SK-N-MC (cell line): ENCODE results near the gene KIF19.

Experiments used
- DNase-seq: peaks from one replicate; pipeline ENCODE4 v3.0.0-alpha.2; 2011; ENCODE audit warnings: low read depth, low spot score
- H3K27ac ChIP-seq: fragments of 200-600 bp; sonication (generic); 2 replicates; pipeline ENCODE4 v1.5.1; 2016; ENCODE audit warnings: mixed run types
- H3K36me3 ChIP-seq: fragments of 200-600 bp; sonication (generic); 2 replicates; pipeline ENCODE4 v1.6.1; 2017; ENCODE audit warnings: antibody characterized with exemption, low read length, mixed read lengths; ENCODE audit not compliant: insufficient read depth
- H3K4me3 ChIP-seq: fragments of 200-600 bp; sonication (generic); 2 replicates; pipeline ENCODE4 v1.5.1; 2016
- H3K9ac ChIP-seq: fragments of 200-600 bp; sonication (generic); 2 replicates; pipeline ENCODE4 v1.8.0; 2017; ENCODE audit warnings: mixed run types, mixed read lengths; ENCODE audit not compliant: insufficient read length
- H3K9me3 ChIP-seq: fragments of 200-600 bp; sonication (generic); 2 replicates; pipeline ENCODE4 v1.6.1; 2017; ENCODE audit warnings: low read depth, mild to moderate bottlenecking, antibody characterized with exemption, low read length, moderate library complexity, mixed read lengths
- EZH2 ChIP-seq: fragments of 200-600 bp; sonication (generic); IDR thresholded peaks from one replicate; pipeline ENCODE4 v1.6.1; 2017; ENCODE audit warnings: antibody characterized with exemption
- FOXP2 ChIP-seq: optimal IDR thresholded peaks from 2 replicates; pipeline ENCODE3; 2011; ENCODE audit warnings: mild to moderate bottlenecking, moderate library complexity; ENCODE audit not compliant: insufficient read depth; ENCODE audit errors: extremely low read length, control extremely low read depth
- POLR2AphosphoS5 ChIP-seq: IDR thresholded peaks from 2 replicates; pipeline ENCODE4 v1.6.1; 2012; ENCODE audit warnings: mild to moderate bottlenecking, low read depth, low read length, borderline replicate concordance

The KIF19 gene

GRCh38 chr17:74390680-74391653 lies 64.9 kb downstream of the KIF19 start:
- Histone ChIP-seq H3K27ac (no peak overlapping the region), H3K9me3 (no peaks in the 10 kb centered on the region), H3K36me3 (no peaks in the 10 kb centered on the region), H3K9ac (no peak overlapping the region), H3K4me3 (no peak overlapping the region)
- TF ChIP-seq POLR2AphosphoS5 (no peak), EZH2 (no peak), FOXP2 (no peak)
- no peak for DNase-seq

GRCh38 chr17:74391771-74392170 lies 65.7 kb downstream of the KIF19 start:
- DNase-seq, result no peak
- no peaks in the 10 kb centered on the region for H3K36me3 ChIP-seq
- H3K4me3 ChIP-seq, result no peak overlapping the region
- no peak overlapping the region for H3K9ac ChIP-seq
- H3K27ac ChIP-seq, result no peak overlapping the region
- TF ChIP-seq FOXP2 (no peak), EZH2 (no peak), POLR2AphosphoS5 (no peak)
- H3K9me3 ChIP-seq, result no peaks in the 10 kb centered on the region

DNA sequence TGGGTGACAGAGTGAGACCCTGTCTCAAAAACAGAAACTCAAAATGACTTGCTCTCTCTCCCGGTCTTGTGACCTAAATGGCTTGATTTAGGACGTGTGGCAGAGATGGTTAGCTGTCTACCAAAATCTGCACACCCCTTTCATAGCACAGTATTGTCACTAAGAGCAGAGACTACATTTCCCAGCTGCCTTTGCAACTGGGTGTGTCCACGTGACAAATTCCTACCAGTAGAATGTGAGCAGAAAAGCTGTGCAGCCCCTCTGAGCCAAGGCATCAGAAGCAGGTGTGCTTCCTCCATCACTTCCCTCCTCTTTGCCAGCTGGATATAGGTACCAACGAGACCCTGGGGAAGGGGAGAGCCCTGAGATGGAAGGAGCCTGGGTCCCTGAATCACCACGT lies 66.8 kb downstream of the KIF19 start:
- TF ChIP-seq POLR2AphosphoS5, result no peak
- TF ChIP-seq FOXP2, result no peak
- no peak for TF ChIP-seq EZH2
- H3K4me3 ChIP-seq, result no peak overlapping the region
- no peak overlapping the region for H3K9ac ChIP-seq
- no peaks in the 10 kb centered on the region for H3K9me3 ChIP-seq
- H3K27ac ChIP-seq, result no peak overlapping the region
- DNase-seq, result no peak
- H3K36me3 ChIP-seq, result no peaks in the 10 kb centered on the region

DNA sequence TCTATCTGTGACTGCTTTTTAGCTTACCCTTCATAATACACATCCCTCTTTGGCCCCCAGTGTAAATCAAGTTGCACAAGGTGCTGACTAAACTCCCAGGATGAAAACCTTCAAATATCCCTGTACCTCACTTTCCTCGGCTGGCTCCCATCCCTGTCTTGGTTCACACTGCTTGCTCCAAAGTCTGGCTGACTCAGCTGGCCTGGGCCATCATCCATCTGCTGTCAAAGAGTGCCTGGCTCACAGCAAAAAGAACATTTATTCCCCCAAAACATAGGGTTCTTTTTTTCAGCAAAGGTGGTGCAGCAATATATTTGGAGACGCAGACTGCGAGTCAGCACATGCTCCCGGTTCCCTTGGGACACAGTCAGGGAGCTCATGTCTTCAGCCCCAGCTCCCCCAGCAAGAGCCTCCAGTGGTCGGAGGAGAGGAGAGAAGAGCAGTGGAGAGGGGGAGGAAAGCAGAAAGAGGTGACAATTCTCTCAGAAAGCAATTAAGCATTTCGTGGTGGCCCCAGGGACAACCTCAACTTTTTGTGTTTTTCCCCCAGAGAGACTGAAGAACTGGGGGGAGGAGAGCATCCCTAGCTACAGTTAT lies 67.4 kb downstream of the KIF19 start:
- no peak for DNase-seq
- Histone ChIP-seq H3K4me3 (no peak overlapping the region), H3K27ac (no peak overlapping the region), H3K9me3 (no peaks in the 10 kb centered on the region), H3K36me3 (no peaks in the 10 kb centered on the region), H3K9ac (no peak overlapping the region)
- TF ChIP-seq POLR2AphosphoS5, result no peak

DNA sequence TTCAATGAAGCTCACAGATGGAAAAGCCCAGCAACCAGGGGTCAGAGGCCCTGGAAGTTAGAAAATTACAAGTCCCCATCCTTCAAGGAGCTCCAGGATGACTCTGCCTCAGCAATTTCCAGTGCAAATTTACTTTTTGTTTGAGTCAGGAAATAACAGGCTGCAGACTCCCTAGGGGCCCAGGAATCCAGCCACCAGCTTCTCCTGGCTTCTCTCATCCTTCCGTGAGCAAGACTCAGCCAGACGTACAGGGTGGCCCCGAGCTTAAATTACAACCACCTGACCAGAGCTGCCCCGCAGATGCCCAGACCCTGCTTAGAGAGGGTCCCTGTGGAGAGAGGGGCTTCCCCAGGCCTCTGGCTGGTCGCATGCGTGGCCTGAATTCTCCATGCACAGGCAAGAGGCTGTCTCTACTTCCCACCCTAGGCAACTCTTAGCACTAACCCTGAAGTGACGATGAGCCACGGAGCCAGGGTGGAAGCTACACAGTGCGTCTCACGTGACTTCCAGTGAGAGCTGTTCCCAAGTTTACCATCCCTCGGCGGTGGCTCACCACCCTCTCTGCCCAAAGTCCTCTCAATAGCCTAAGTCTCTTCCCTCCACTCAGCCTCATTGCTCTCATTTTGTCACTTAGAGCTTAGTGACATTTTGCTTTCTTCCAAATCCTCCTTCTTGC lies 68.4 kb downstream of the KIF19 start:
- no peak overlapping the region for H3K27ac ChIP-seq

GRCh38 chr17:74394977-74395376 lies 69.0 kb downstream of the KIF19 start:
- Histone ChIP-seq H3K4me3 (no peak overlapping the region), H3K9me3 (no peaks in the 10 kb centered on the region), H3K9ac (no peak overlapping the region), H3K27ac (no peak overlapping the region), H3K36me3 (no peaks in the 10 kb centered on the region)
- TF ChIP-seq FOXP2 (no peak), POLR2AphosphoS5 (no peak), EZH2 (no peak)
- DNase-seq, result no peak

More for the DNA sequence above, 68.4 kb downstream of the KIF19 start:
- no peaks in the 10 kb centered on the region for H3K9me3 ChIP-seq
- H3K4me3 ChIP-seq, result no peak overlapping the region
- DNase-seq, result no peak
- TF ChIP-seq POLR2AphosphoS5, result no peak
- TF ChIP-seq FOXP2, result no peak
- no peak overlapping the region for H3K9ac ChIP-seq
- no peaks in the 10 kb centered on the region for H3K36me3 ChIP-seq

DNA sequence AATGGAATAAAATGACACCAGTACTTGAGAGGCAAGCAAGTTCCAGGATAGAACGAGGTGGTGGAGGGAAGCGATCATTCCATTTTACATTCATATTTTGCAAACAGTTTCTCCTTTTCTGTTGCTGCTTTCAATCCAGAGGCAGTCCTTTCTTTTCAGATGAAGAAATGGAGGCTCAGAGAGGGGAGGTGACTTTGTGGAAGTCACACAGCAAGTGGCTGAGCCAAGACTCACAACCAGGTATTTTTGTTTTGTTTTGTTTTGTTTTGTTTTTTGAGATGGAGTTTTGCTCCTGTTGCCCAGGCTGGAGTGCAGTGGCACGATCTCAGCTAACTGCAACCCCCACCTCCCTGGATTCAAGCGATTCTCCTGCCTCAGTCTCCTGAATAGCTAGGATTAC lies 70.5 kb downstream of the KIF19 start:
- Histone ChIP-seq H3K36me3 (no peaks in the 10 kb centered on the region), H3K9me3 (no peaks in the 10 kb centered on the region), H3K27ac (no peak overlapping the region), H3K9ac (no peak overlapping the region), H3K4me3 (no peak overlapping the region)
- TF ChIP-seq EZH2 (no peak), FOXP2 (no peak), POLR2AphosphoS5 (no peak)
- DNase-seq, result no peak

DNA sequence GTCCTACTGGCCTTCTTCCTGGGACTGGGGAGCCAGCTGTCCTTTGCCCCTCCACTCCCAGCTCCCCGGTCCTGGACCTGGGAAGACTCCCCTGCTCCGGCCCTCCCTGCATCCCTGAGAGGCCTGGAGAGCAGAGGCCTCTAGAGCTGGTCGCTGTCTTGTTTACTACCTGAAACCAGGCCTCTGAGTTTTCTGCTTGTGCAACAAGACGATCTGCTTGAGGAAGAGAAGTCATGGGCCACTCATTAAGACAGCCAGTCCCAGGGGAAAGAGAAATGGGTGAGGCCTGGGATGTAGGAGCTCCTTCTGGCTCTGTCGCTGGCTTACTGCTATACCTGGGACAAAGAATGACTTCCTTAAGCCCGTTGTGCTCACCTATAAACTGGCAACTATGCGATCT lies 76.0 kb downstream of the KIF19 start:
- no peak for DNase-seq
- no peak overlapping the region for H3K9ac ChIP-seq
- no peaks in the 10 kb centered on the region for H3K36me3 ChIP-seq
- H3K27ac ChIP-seq, result no peak overlapping the region
- no peaks in the 10 kb centered on the region for H3K9me3 ChIP-seq
- TF ChIP-seq EZH2 (no peak), POLR2AphosphoS5 (no peak), FOXP2 (no peak)
- no peak overlapping the region for H3K4me3 ChIP-seq

- TF ChIP-seq EZH2 (no peak), FOXP2 (no peak), POLR2AphosphoS5 (no peak)
- Histone ChIP-seq H3K4me3 (no peak overlapping the region), H3K9ac (no peak overlapping the region), H3K9me3 (no peaks in the 10 kb centered on the region), H3K36me3 (no peaks in the 10 kb centered on the region), H3K27ac (no peak overlapping the region)
- no peak for DNase-seq
These were observed 77.6 kb downstream of the KIF19 start for GRCh38 chr17:74403512-74404137.
